Common myeloid progenitor, CD34-positive (primary cell): ENCODE measurements around the gene SHE.

Experiments used
- CTCF ChIA-PET: fragments of 350-600 bp; sonication (Branson Sonifier 250); formaldehyde crosslinking; loops from one replicate; lab custom pipeline; 2021; ENCODE audit warnings: antibody characterized with exemption; lab: Charles Lee
- POLR2A ChIA-PET: fragments of 350-600 bp; sonication (Branson Sonifier 250); formaldehyde crosslinking; loops from one replicate; lab custom pipeline; 2021; ENCODE audit warnings: antibody characterized with exemption; lab: Charles Lee
- DNase-seq, 3 donors: peaks; one replicate each; pipeline versions ENCODE4 v3.0.0 to v3.0.0-alpha.2; 2013
- H3K27ac ChIP-seq, 2 experiments: 1 replicate in 1 of 2; 2 replicates in 1 of 2; pipeline ENCODE4 v1.7.0; 2013; ENCODE audit warnings: inconsistent platforms in 2 of 2, low read length in 2 of 2, mild to moderate bottlenecking in 2 of 2, low read depth in 1 of 2, moderate library complexity in 1 of 2; ENCODE audit not compliant: severe bottlenecking in 2 of 2, insufficient read depth in 1 of 2, poor library complexity in 1 of 2
- H3K27me3 ChIP-seq, 5 experiments: replicated peaks in 2 of 5; 1 replicate in 3 of 5; 2 replicates in 2 of 5; pipeline versions ENCODE4 v1.6.1 to v1.7.0; 2013; ENCODE audit warnings: low read length in 4 of 5, mild to moderate bottlenecking in 2 of 5, moderate library complexity in 2 of 5, inconsistent platforms in 1 of 5; ENCODE audit not compliant: insufficient read depth in 5 of 5, control insufficient read depth in 4 of 5
- H3K36me3 ChIP-seq, 4 experiments: 1 replicate in 2 of 4; 2 replicates in 2 of 4; pipeline versions ENCODE4 v1.6.1 to v1.7.0; 2013; ENCODE audit warnings: low read length in 3 of 4, control low read depth in 1 of 4, mild to moderate bottlenecking in 1 of 4; ENCODE audit not compliant: control insufficient read depth in 4 of 4, insufficient read depth in 4 of 4
- H3K4me1 ChIP-seq, 4 experiments: 1 replicate in 3 of 4; 2 replicates in 1 of 4; pipeline versions ENCODE4 v1.6.1 to v1.7.1; 2013; ENCODE audit warnings: low read length in 3 of 4, mild to moderate bottlenecking in 3 of 4, control low read depth in 1 of 4, inconsistent platforms in 1 of 4, moderate library complexity in 1 of 4; ENCODE audit not compliant: control insufficient read depth in 4 of 4, insufficient read depth in 4 of 4; ENCODE audit errors: control extremely low read depth in 1 of 4
- H3K4me3 ChIP-seq, 7 experiments: 1 replicate in 4 of 7; 2 replicates in 3 of 7; pipeline versions ENCODE4 v1.5.1 to v1.7.0; 2013; ENCODE audit warnings: mild to moderate bottlenecking in 7 of 7, low read length in 6 of 7, moderate library complexity in 6 of 7, inconsistent platforms in 2 of 7, low read depth in 2 of 7, control low read depth in 1 of 7; ENCODE audit not compliant: insufficient read depth in 4 of 7, control insufficient read depth in 1 of 7; ENCODE audit errors: extremely low read depth in 1 of 7
- H3K9me3 ChIP-seq, 5 experiments: 1 replicate in 4 of 5; 2 replicates in 1 of 5; pipeline versions ENCODE4 v1.6.1 to v1.7.1; 2013; ENCODE audit warnings: low read length in 4 of 5, mild to moderate bottlenecking in 2 of 5, inconsistent platforms in 1 of 5, low read depth in 1 of 5, moderate library complexity in 1 of 5; ENCODE audit not compliant: control insufficient read depth in 4 of 5, insufficient read depth in 2 of 5; ENCODE audit errors: control extremely low read depth in 1 of 5
- WGBS: methylation state at CpG from one replicate; pipeline ENCODE4 v1.1.5; 2013; ENCODE audit not compliant: insufficient coverage; 5-methylcytosine and 5-hydroxymethylcytosine counted together

Gene SHE

GRCh38 chr1:154466921-154467417 is 35.2 kb downstream of the SHE start:
- ChIA-PET CTCF (interaction anchor here (0.5 to 4.8 kb wide), 8 partner anchors 9 to 831 kb away, joined by 3 to 34 read pairs (median 4); no protein-coding TSS in a partner anchor), POLR2A (interaction anchor here (1.5 kb wide), 1 partner anchor 19 kb away, joined by 3 read pairs; no protein-coding TSS in a partner anchor)
- H3K27me3 ChIP-seq = no peaks in the 10 kb centered on the region
- H3K4me1 ChIP-seq = peaks cover 8 to 61% (median 50%) of the 10 kb centered on the region in 4 experiments
- peak overlapping the region in 2 of 7 experiments; percentile 11 to 12 for H3K4me3 ChIP-seq
- H3K27ac ChIP-seq = peak overlapping the region; percentile 79 to 92
- H3K9me3 ChIP-seq = no peaks in the 10 kb centered on the region
- peaks cover 0 to 9% (median 5%) of the 10 kb centered on the region in 4 experiments for H3K36me3 ChIP-seq
- peak in 2 of 3 donors; percentile 70 to 75 for DNase-seq
- 0% methylated on average over 2 of the region's 8 CpGs for WGBS

GRCh38 chr1:154466206-154466605 is 36.0 kb downstream of the SHE start:
- peak; percentile 60 to 88 (median 82) for DNase-seq
- peak overlapping the region; percentile 79 to 92 for H3K27ac ChIP-seq
- CTCF ChIA-PET = interaction anchor here (1.1 to 4.8 kb wide), 9 partner anchors 9 to 117 kb away, joined by 3 to 34 read pairs (median 5); no protein-coding TSS in a partner anchor
- peaks cover 0 to 9% (median 5%) of the 10 kb centered on the region in 4 experiments for H3K36me3 ChIP-seq
- POLR2A ChIA-PET = interaction anchor here (0.7 to 1.5 kb wide), 3 partner anchors 18 to 283 kb away, joined by 3 read pairs; no protein-coding TSS in a partner anchor
- peaks cover 8 to 62% (median 50%) of the 10 kb centered on the region in 4 experiments for H3K4me1 ChIP-seq
- H3K27me3 ChIP-seq = no peaks in the 10 kb centered on the region
- H3K4me3 ChIP-seq = peak overlapping the region in 3 of 7 experiments; percentile 2 to 37 (median 12)
- H3K9me3 ChIP-seq = no peaks in the 10 kb centered on the region
- 35% methylated on average over 2 of the region's 3 CpGs for WGBS

DNA sequence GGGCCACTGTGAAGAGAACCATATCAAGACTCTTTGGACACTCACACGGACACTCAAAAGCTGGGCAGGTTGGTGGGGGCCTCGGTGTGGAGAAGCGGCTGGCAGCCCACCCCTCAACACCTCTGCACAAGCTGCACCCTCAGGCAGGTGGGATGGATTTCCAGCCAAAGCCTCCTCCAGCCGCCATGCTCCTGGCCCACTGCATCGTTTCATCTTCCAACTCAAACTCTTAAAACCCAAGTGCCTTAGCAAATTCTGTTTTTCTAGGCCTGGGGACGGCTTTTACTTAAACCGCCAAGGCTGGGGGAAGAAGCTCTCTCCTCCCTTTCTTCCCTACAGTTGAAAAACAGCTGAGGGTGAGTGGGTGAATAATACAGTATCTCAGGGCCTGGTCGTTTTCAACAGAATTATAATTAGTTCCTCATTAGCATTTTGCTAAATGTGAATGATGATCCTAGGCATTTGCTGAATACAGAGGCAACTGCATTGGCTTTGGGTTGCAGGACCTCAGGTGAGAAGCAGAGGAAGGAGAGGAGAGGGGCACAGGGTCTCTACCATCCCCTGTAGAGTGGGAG is 36.5 kb downstream of the SHE start:
- peak in 2 of 3 donors; percentile 54 to 61 for DNase-seq
- H3K27me3 ChIP-seq = no peaks in the 10 kb centered on the region
- H3K27ac ChIP-seq = peak overlapping the region; percentile 79 to 92
- no peaks in the 10 kb centered on the region for H3K9me3 ChIP-seq
- 90% methylated on average over 2 of the region's 8 CpGs for WGBS
- peaks cover 0 to 9% (median 5%) of the 10 kb centered on the region in 4 experiments for H3K36me3 ChIP-seq
- H3K4me3 ChIP-seq = peak overlapping the region in 2 of 7 experiments; percentile 12 to 37
- ChIA-PET CTCF (interaction anchor here (0.8 to 4.8 kb wide), 13 partner anchors 10 to 610 kb away, joined by 3 to 34 read pairs (median 4); no protein-coding TSS in a partner anchor), POLR2A (interaction anchor here (0.6 to 1.5 kb wide), 5 partner anchors 18 to 283 kb away, joined by 3 to 4 read pairs (median 3); no protein-coding TSS in a partner anchor)
- H3K4me1 ChIP-seq = peaks cover 8 to 64% (median 50%) of the 10 kb centered on the region in 4 experiments

DNA sequence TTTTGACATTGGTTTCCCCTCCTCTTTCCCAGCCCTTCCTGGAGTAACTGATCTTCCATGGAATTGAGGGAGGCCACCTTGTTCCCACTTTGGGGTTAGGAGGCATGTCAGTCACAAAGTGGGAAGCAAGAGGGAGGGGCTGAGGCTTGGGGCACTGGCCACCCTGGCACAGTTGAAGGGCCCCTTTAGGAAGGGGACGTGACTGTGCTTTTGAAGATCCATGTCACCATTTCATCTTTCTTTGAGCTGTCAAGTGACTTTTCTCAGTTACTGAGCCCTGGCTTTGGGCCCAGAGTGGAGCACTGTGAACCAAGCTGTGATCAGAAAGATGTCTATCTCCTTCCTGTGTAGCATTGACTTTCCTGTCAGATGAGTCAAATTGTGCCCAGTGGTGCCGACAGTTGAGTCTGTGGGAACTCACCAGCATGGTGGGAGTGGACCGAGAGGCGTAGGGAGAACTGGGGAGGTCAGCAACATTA is 38.7 kb downstream of the SHE start:
- WGBS = 0% methylated on average over 3 of the region's 4 CpGs
- H3K4me1 ChIP-seq = peaks cover 8 to 61% (median 50%) of the 10 kb centered on the region in 4 experiments
- ChIA-PET CTCF (interaction anchor here (0.6 to 2.5 kb wide), 8 partner anchors 9 to 119 kb away, joined by 3 to 11 read pairs (median 4); no protein-coding TSS in a partner anchor), POLR2A (interaction anchor here (0.7 kb wide), 1 partner anchor 92 kb away, joined by 3 read pairs; no protein-coding TSS in a partner anchor)
- no peaks in the 10 kb centered on the region for H3K27me3 ChIP-seq
- peak overlapping the region in 5 of 7 experiments; percentile 0 to 59 (median 36) for H3K4me3 ChIP-seq
- no peaks in the 10 kb centered on the region for H3K9me3 ChIP-seq
- H3K27ac ChIP-seq = peak overlapping the region; percentile 43 to 69
- DNase-seq = peak in 2 of 3 donors; percentile 78 to 80
- peaks cover 0 to 9% (median 5%) of the 10 kb centered on the region in 4 experiments for H3K36me3 ChIP-seq

- Histone ChIP-seq H3K9me3 (no peaks in the 10 kb centered on the region), H3K27me3 (no peaks in the 10 kb centered on the region), H3K4me3 (no peak overlapping the region), H3K4me1 (peaks cover 1 to 36% (median 30%) of the 10 kb centered on the region in 4 experiments), H3K36me3 (peaks cover 4 to 14% (median 10%) of the 10 kb centered on the region in 4 experiments), H3K27ac (no peak overlapping the region)
- ChIA-PET CTCF (interaction anchor here (1.0 to 1.7 kb wide), 3 partner anchors 14 to 86 kb away, joined by 3 to 5 read pairs (median 5); no protein-coding TSS in a partner anchor), POLR2A (no interaction called here)
- DNase-seq = no peak
- WGBS = 58% methylated on average over 10 of the region's 15 CpGs
These were observed 41.4 kb downstream of the SHE start for GRCh38 chr1:154460695-154461260.

DNA sequence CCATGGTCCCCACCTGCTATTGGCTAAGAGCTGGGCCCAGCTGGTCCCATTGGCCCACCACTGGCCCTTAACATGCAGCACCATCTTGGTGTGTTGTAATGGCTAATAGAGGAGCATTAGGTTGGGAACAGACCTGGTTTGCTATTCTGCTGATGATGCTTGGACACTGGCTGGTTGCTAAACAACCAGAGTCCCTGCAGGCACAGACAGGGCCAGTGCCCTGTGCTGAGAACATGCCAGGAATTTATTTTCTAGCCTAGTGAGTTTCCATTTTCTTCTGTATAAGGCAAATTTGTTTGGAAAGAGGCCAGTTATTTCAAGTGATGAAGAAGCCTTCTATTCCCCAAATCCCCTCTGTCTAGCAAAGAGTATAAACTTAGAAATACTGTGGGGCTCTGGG is 43.1 kb downstream of the SHE start:
- POLR2A ChIA-PET = no interaction called here

More for the DNA sequence above, 43.1 kb downstream of the SHE start:
- Histone ChIP-seq H3K36me3 (peaks cover 4 to 22% (median 7%) of the 10 kb centered on the region in 4 experiments), H3K27me3 (no peaks in the 10 kb centered on the region), H3K9me3 (no peaks in the 10 kb centered on the region), H3K27ac (no peak overlapping the region), H3K4me3 (no peak overlapping the region), H3K4me1 (peaks cover 0 to 20% (median 14%) of the 10 kb centered on the region in 4 experiments)
- CTCF ChIA-PET = interaction anchor here (1.7 kb wide), 1 partner anchor 33 kb away, joined by 5 read pairs; no protein-coding TSS in a partner anchor
- DNase-seq = no peak
